ENCODE results near the gene PPM1D. TPM values are rescaled to one million over a fixed set of nuclear protein-coding genes. Genes with fewer than 3 reads are reported as not detected.
"Not testable (repeated sequence)": the region's sequence is repeated elsewhere in the genome, so short reads cannot be mapped to it uniquely, and the experiment has no call there.

Gene PPM1D
- total RNA-seq, 1 donor from 2014 or later = 28.7 TPM

- H3K27ac Mint-ChIP-seq (ENCODE audit: unreplicated experiment) = no peak overlapping the region
- Histone ChIP-seq H3K9me3 (ENCODE audit: insufficient read depth, low read depth, low read length) (no peaks in the 10 kb centered on the region), H3K4me3 (ENCODE audit: insufficient read depth, low read depth, low read length) (no peak overlapping the region), H4K20me1 (ENCODE audit: insufficient read depth, low read length) (no peaks in the 10 kb centered on the region), H3K27ac (ENCODE audit: low read depth, low read length) (no peak overlapping the region), H3K79me2 (ENCODE audit: insufficient read depth, low read length) (no peaks in the 10 kb centered on the region), H3K36me3 (ENCODE audit: insufficient read depth, low read length) (peaks cover 3% of the 10 kb centered on the region), H3K4me2 (ENCODE audit: low read length) (no peak overlapping the region), H2AFZ (ENCODE audit: low read depth, low read length) (no peak overlapping the region), H3K9ac (ENCODE audit: low read length) (no peak overlapping the region), H3K4me1 (ENCODE audit: insufficient read depth, low read length) (no peaks in the 10 kb centered on the region), H3K27me3 (ENCODE audit: insufficient read depth, low read length) (no peaks in the 10 kb centered on the region)
- H3K9me3 Mint-ChIP-seq (ENCODE audit: unreplicated experiment) = no peaks in the 10 kb centered on the region
- H3K27me3 Mint-ChIP-seq (ENCODE audit: low read depth, unreplicated experiment) = no peaks in the 10 kb centered on the region
- DNase-seq (ENCODE audit: low read depth) (no peak), FAIRE-seq (no peak)
- peaks cover 5% of the 10 kb centered on the region for H3K36me3 Mint-ChIP-seq (ENCODE audit: low read depth, unreplicated experiment)
- no peak overlapping the region for H3K4me3 Mint-ChIP-seq (ENCODE audit: unreplicated experiment)
- TF ChIP-seq EZH2 (IDR thresholded peaks at IDR 0.05; ENCODE audit: insufficient read depth, low read length) = no peak
- TF ChIP-seq, protein P1, sequence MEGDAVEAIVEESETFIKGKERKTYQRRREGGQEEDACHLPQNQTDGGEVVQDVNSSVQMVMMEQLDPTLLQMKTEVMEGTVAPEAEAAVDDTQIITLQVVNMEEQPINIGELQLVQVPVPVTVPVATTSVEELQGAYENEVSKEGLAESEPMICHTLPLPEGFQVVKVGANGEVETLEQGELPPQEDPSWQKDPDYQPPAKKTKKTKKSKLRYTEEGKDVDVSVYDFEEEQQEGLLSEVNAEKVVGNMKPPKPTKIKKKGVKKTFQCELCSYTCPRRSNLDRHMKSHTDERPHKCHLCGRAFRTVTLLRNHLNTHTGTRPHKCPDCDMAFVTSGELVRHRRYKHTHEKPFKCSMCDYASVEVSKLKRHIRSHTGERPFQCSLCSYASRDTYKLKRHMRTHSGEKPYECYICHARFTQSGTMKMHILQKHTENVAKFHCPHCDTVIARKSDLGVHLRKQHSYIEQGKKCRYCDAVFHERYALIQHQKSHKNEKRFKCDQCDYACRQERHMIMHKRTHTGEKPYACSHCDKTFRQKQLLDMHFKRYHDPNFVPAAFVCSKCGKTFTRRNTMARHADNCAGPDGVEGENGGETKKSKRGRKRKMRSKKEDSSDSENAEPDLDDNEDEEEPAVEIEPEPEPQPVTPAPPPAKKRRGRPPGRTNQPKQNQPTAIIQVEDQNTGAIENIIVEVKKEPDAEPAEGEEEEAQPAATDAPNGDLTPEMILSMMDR (IDR thresholded peaks at IDR 0.05; ENCODE audit: insufficient read depth, low read depth, low read length) = no peak
- no peaks in the 10 kb centered on the region for H3K4me1 Mint-ChIP-seq (ENCODE audit: low read depth, unreplicated experiment)
Observed at GRCh38 chr17:60665602-60666001, 65.6 kb downstream of the PPM1D start.

GRCh38 chr17:60668741-60669140 lies 68.7 kb downstream of the PPM1D start:
- H3K36me3 ChIP-seq (ENCODE audit: insufficient read depth, low read length); H3K27me3 ChIP-seq (ENCODE audit: insufficient read depth, low read length); H3K9ac ChIP-seq (ENCODE audit: low read length); H3K4me3 ChIP-seq (ENCODE audit: insufficient read depth, low read depth, low read length); H3K9me3 Mint-ChIP-seq (ENCODE audit: unreplicated experiment); H2AFZ ChIP-seq (ENCODE audit: low read depth, low read length); FAIRE-seq; H3K4me1 ChIP-seq (ENCODE audit: insufficient read depth, low read length); H3K27me3 Mint-ChIP-seq (ENCODE audit: low read depth, unreplicated experiment); H3K4me3 Mint-ChIP-seq (ENCODE audit: unreplicated experiment); DNase-seq (ENCODE audit: low read depth); H3K27ac Mint-ChIP-seq (ENCODE audit: unreplicated experiment); H3K27ac ChIP-seq (ENCODE audit: low read depth, low read length); H3K4me1 Mint-ChIP-seq (ENCODE audit: low read depth, unreplicated experiment); H3K79me2 ChIP-seq (ENCODE audit: insufficient read depth, low read length); H4K20me1 ChIP-seq (ENCODE audit: insufficient read depth, low read length); H3K9me3 ChIP-seq (ENCODE audit: insufficient read depth, low read depth, low read length); H3K36me3 Mint-ChIP-seq (ENCODE audit: low read depth, unreplicated experiment); H3K4me2 ChIP-seq (ENCODE audit: low read length): not testable (repeated sequence)

GRCh38 chr17:60671482-60671881 lies 71.5 kb downstream of the PPM1D start:
- Histone ChIP-seq H4K20me1 (ENCODE audit: insufficient read depth, low read length) (no peaks in the 10 kb centered on the region), H3K79me2 (ENCODE audit: insufficient read depth, low read length) (no peaks in the 10 kb centered on the region), H2AFZ (ENCODE audit: low read depth, low read length) (no peak overlapping the region), H3K27me3 (ENCODE audit: insufficient read depth, low read length) (no peaks in the 10 kb centered on the region), H3K4me3 (ENCODE audit: insufficient read depth, low read depth, low read length) (no peak overlapping the region), H3K27ac (ENCODE audit: low read depth, low read length) (no peak overlapping the region), H3K4me1 (ENCODE audit: insufficient read depth, low read length) (no peaks in the 10 kb centered on the region), H3K9ac (ENCODE audit: low read length) (no peak overlapping the region), H3K36me3 (ENCODE audit: insufficient read depth, low read length) (no peaks in the 10 kb centered on the region), H3K4me2 (ENCODE audit: low read length) (no peak overlapping the region), H3K9me3 (ENCODE audit: insufficient read depth, low read depth, low read length) (no peaks in the 10 kb centered on the region)
- no peak for TF ChIP-seq EZH2 (IDR thresholded peaks at IDR 0.05; ENCODE audit: insufficient read depth, low read length)
- TF ChIP-seq, protein P1 (IDR thresholded peaks at IDR 0.05; ENCODE audit: insufficient read depth, low read depth, low read length) = no peak
- H3K4me1 Mint-ChIP-seq (ENCODE audit: low read depth, unreplicated experiment) = no peaks in the 10 kb centered on the region
- H3K4me3 Mint-ChIP-seq (ENCODE audit: unreplicated experiment) = no peak overlapping the region
- H3K36me3 Mint-ChIP-seq (ENCODE audit: low read depth, unreplicated experiment) = no peaks in the 10 kb centered on the region
- H3K9me3 Mint-ChIP-seq (ENCODE audit: unreplicated experiment) = peaks cover 1% of the 10 kb centered on the region
- DNase-seq (ENCODE audit: low read depth) = no peak
- H3K27ac Mint-ChIP-seq (ENCODE audit: unreplicated experiment) = no peak overlapping the region
- no peak for FAIRE-seq
- H3K27me3 Mint-ChIP-seq (ENCODE audit: low read depth, unreplicated experiment) = no peaks in the 10 kb centered on the region

DNA sequence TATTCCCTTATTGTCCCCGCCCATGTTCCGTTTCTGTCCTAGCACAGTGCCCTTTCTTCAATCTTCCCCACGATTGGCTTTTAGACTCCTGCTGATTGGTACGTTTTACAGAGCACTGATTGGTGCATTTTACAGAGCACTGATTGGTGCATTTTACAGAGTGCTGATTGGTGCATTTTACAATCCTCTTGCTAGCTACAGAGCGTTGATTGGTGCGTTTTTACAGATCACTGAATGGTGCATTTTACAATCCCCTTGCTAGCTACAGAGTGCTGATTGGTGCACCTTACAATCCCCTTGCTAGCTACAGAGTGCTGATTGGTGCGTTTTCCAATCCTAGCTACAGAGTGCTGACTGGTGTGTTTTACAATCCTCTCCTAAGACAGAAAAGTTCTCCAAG lies 74.6 kb downstream of the PPM1D start:
- not testable (repeated sequence) for H3K4me3 ChIP-seq (ENCODE audit: insufficient read depth, low read depth, low read length); H3K4me1 Mint-ChIP-seq (ENCODE audit: low read depth, unreplicated experiment); H3K27ac ChIP-seq (ENCODE audit: low read depth, low read length); DNase-seq (ENCODE audit: low read depth); H3K9me3 Mint-ChIP-seq (ENCODE audit: unreplicated experiment); H4K20me1 ChIP-seq (ENCODE audit: insufficient read depth, low read length); H3K27me3 Mint-ChIP-seq (ENCODE audit: low read depth, unreplicated experiment); H3K27me3 ChIP-seq (ENCODE audit: insufficient read depth, low read length); FAIRE-seq; H3K9me3 ChIP-seq (ENCODE audit: insufficient read depth, low read depth, low read length); H3K9ac ChIP-seq (ENCODE audit: low read length); H3K36me3 ChIP-seq (ENCODE audit: insufficient read depth, low read length); H3K36me3 Mint-ChIP-seq (ENCODE audit: low read depth, unreplicated experiment); H3K4me1 ChIP-seq (ENCODE audit: insufficient read depth, low read length); H2AFZ ChIP-seq (ENCODE audit: low read depth, low read length); H3K79me2 ChIP-seq (ENCODE audit: insufficient read depth, low read length); H3K27ac Mint-ChIP-seq (ENCODE audit: unreplicated experiment); H3K4me3 Mint-ChIP-seq (ENCODE audit: unreplicated experiment); H3K4me2 ChIP-seq (ENCODE audit: low read length)
